Measurements from ENCODE around the gene KISS1. TPM values are rescaled to one million over a fixed set of nuclear protein-coding genes. Genes with fewer than 3 reads are reported as not detected.

The KISS1 gene
- total RNA-seq, 1 donor from 2014 or later, result 111 TPM

- TF ChIP-seq CTCF (conservative IDR thresholded peaks at IDR 0.05; ENCODE audit: low read depth, low read length), result no peak
- DNase-seq (ENCODE audit: low read depth), result no peak
- H3K4me3 ChIP-seq (ENCODE audit: low read depth, low read length), result no peak overlapping the region
Observed at GRCh38 chr1:204192589-204193352, 3.5 kb downstream of the KISS1 start.

GRCh38 chr1:204192046-204192445 lies 4.2 kb downstream of the KISS1 start:
- H3K4me3 ChIP-seq (ENCODE audit: low read depth, low read length), result no peak overlapping the region
- DNase-seq (ENCODE audit: low read depth), result no peak
- no peak for TF ChIP-seq CTCF (conservative IDR thresholded peaks at IDR 0.05; ENCODE audit: low read depth, low read length)

- TF ChIP-seq CTCF (conservative IDR thresholded peaks at IDR 0.05; ENCODE audit: low read depth, low read length), result no peak
- no peak overlapping the region for H3K4me3 ChIP-seq (ENCODE audit: low read depth, low read length)
- DNase-seq (ENCODE audit: low read depth), result no peak
Observed at GRCh38 chr1:204191456-204191855, 4.8 kb downstream of the KISS1 start.

- no peak for TF ChIP-seq CTCF (conservative IDR thresholded peaks at IDR 0.05; ENCODE audit: low read depth, low read length)
- no peak for DNase-seq (ENCODE audit: low read depth)
- H3K4me3 ChIP-seq (ENCODE audit: low read depth, low read length), result peak overlapping the region; percentile 33
Observed at GRCh38 chr1:204190212-204191211, 5.8 kb downstream of the KISS1 start.

GRCh38 chr1:204188959-204189639 lies 7.2 kb downstream of the KISS1 start:
- DNase-seq (ENCODE audit: low read depth), result no peak
- no peak for TF ChIP-seq CTCF (conservative IDR thresholded peaks at IDR 0.05; ENCODE audit: low read depth, low read length)
- no peak overlapping the region for H3K4me3 ChIP-seq (ENCODE audit: low read depth, low read length)

- no peak for TF ChIP-seq CTCF (conservative IDR thresholded peaks at IDR 0.05; ENCODE audit: low read depth, low read length)
- no peak for DNase-seq (ENCODE audit: low read depth)
- H3K4me3 ChIP-seq (ENCODE audit: low read depth, low read length), result no peak overlapping the region
Observed at GRCh38 chr1:204186597-204186996, 9.7 kb downstream of the KISS1 start.

All from epithelial cell of proximal tubule (primary cell).